ENCODE results near the gene ST6GALNAC2.

ST6GALNAC2 gene

GRCh38 chr17:76553178-76553908 is 32.3 kb downstream of the ST6GALNAC2 start:
- DNase-seq, result no peak

GRCh38 chr17:76551685-76552084 is 34.0 kb downstream of the ST6GALNAC2 start:
- DNase-seq, result no peak

DNA sequence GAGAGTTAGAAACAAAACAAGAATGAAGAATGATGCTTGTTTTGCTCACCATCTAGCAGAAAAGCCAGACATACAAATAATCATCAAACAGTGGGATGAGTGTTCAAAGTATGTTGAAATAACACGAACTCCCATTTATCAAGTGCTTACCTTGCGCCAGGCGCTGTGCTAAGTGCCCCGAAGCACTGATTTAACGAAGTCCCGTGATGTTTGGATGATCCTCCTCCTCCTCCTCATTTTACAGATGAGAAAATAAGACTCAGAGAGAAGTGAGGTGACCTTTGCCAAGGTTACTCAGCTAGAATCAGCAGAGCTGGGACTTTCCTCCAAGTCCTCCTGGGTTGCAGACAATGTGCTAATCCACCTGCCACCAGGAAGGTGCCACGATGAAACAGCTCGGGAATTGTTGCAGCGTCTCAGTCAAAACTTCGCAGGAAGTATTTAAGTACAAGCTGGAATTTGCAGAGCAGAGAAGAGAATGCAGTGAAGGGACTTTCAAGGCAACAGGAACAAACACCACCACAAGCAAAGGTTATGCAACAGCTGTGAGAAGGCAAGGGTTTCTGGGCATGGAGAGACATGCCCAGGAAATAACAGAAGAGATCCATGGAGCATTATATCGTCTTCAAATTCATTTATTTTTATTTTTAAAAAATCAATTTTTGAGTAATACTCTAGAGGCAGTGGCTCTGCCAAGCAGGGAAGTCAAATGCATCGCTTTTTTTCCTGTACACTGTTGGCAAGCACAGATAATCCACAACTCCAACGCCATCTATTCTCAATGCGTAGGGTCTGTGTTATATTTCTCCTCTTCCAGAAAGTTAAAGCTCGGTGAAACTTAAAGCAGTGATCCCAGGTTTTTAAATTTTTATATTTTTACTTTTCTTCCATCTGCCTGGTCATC is 34.7 kb downstream of the ST6GALNAC2 start:
- peak; percentile 75 for DNase-seq

GRCh38 chr17:76549539-76549938 is 36.1 kb downstream of the ST6GALNAC2 start:
- no peak for DNase-seq

- no peak for DNase-seq
These were observed 36.5 kb downstream of the ST6GALNAC2 start for GRCh38 chr17:76549215-76549518.

DNA sequence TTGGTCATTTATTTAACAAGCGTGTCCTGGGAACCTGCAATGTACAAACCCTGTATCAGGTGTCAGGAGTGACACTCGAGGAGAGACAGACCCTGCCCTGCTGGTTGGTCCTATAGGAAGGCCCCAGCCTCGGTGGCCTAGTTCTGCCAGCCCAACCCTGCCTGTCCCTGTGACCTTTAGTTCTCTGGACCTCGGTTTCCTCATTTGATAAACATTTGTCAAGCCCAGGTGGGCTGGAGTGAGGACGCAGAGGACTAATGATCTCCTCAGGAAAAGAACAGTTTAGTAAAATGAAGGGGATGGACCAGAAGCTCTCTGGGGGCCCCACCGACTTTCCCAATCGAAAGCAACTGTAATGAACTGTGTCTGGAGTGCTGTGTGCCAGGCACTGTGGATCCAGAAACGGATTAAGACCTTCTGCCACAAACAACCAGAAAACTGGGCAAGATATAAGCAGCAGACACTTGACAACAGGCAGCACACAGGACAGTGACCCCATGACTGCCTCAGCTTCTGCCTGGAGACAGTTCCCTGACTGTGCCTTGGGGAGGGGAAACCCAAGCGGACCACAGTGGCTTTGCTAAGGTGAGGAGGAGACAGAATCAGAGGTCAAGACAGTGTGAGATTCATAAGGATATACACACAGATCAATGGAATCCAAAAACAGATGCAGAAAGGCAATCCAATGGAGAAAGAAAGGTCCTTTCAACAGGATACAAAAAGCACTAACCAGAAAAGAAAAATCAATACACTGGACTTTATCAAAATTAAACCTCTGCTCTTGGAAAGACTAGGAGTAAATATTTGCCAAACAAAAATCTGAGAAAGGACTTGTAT is 37.1 kb downstream of the ST6GALNAC2 start:
- DNase-seq, result no peak

DNA sequence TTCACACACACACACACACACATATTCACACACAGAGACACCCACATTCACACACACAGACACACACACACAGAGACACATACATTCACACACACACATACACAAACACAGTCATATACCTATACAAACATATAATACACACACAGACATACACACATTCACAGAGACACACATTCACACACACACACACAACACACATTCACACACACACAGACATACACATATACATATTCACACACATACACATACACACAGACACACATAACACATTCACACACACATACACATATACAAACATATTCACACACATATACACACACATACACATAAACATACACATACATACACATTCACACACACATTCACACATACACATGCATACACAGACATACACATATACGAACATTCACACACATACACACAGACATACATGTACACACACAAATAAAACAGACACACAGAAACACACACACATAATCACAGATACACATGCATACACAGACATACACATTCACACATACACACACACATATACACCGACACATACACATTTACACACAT is 37.9 kb downstream of the ST6GALNAC2 start:
- DNase-seq, result no peak

DNA sequence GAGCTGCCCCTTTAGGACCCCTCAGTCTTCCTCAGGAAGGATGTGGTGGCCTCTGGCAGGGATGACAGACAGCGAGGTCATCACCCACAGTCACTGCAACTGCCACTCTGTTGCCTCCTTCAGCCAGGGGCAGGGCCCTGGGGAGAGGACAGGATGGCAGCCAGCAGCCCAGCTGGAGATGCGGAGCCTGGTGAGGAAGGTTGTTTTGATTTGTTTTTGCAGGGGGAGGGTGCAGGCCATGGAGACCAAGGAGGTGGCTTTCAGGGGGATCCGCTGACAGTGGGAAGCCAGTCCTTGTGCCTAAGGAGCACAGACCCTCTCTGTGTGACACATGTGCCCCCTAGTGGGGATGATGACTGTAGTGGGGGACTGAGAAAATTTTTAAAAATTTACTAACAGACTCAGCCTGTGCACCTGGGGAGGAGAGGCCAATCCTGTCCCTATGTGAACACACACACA is 38.4 kb downstream of the ST6GALNAC2 start:
- DNase-seq, result peak; percentile 51 to 60

DNA sequence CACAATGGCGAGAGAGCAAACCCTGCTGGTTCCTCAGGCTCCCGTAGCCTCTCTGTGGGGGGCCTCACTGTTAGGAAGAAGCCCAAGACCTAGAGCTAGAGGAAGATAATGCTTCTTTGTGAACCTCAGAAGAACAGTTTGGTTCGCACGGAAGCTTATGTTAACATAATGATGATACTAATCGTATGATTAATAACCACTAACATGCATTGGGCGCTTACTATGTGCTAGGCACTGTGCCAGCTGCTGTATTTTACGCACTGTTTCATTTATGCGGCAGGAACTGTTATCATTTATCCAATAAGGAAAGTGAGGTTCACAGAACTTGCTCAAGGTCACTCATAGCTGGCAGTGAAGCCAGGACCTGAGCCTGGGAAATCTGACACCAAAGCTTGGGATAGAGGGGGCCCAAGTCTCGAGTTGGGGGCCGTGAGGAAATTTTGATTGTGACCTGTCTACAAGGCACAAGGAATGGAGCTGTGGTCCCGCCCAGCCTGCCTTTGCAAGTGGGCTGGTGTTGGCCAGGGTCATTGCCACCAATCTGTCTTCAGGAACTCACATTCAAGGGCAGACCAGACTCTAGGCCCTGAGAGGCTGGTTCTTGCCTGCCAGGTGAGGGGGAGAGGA is 39.0 kb downstream of the ST6GALNAC2 start:
- no peak for DNase-seq

DNA sequence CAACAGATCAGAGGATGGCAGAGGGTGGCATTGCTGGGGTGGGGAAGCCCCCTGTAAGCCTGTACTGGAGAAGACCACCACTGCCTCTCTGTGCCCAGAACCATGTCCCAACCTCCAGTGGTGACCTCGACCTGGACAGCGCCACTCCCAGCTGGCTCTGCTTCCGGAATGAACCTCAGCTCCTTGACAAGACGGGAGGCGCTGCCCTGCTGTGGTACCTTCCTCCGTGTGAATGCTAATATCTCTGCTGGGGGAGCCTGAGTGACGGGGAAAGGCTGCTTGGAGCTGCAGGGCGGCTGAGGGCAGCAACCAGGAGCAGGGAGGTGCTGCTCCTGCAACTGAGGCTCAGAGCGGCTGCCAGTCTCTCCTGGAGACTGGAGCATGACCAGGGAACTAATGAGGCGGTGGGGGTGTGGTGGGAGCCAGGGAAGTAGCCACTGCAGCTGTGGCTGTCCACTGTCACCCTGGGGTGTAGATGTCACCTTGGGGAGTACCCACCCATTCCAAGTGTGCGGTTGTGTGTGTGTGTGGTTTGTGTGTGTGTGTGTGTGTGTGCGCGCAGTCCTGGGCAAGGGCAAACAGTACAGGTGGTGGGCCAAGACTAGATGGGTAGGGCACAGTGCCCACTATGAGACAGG is 39.6 kb downstream of the ST6GALNAC2 start:
- DNase-seq, result no peak

DNA sequence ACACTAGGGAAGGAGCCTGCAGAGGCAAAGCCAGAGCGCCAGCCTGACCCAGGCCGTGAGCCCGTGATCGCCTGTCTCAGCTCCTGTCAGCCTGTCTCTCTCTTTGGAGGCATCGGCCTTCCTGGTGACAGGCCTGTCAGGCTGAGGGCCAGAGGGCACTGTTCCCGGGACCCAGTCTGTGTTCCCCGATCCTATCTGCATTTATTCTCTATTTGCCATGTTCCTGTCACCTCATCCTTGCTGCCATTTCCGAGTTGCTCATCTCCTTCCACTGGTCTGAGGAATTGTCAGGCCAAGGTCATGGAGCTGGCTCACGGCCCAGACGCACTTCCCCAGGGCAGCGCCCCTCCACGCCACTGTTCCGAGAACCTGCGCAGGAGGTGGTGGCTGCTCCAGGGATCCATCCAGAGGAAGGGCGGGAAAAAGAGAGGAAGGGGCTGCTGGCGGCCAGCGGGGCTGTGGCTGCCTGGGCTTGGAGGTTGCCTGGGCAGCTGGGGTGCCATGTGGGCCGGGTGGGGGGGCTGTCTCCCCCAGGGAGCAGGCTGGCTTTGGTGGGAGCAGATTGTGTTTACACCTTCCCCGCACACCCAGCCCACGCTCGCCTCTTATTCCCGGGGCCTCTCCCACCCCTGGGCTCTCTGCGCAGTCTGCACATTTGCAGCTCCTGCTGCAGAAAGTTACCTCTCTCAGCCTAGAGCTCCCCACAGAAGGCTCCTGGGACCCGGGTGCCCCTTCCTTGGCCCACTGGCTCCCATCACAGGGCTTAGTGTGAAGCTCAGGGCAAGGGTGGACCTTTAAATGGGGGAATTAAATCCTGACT is 40.9 kb downstream of the ST6GALNAC2 start:
- DNase-seq, result no peak

- DNase-seq, result no peak
These were observed 41.7 kb downstream of the ST6GALNAC2 start for GRCh38 chr17:76543826-76544545.

GRCh38 chr17:76543482-76543825 is 42.2 kb downstream of the ST6GALNAC2 start:
- DNase-seq, result no peak

GRCh38 chr17:76542984-76543383 is 42.7 kb downstream of the ST6GALNAC2 start:
- no peak for DNase-seq

GRCh38 chr17:76542566-76542971 is 43.1 kb downstream of the ST6GALNAC2 start:
- no peak for DNase-seq

GRCh38 chr17:76541739-76542454 is 43.8 kb downstream of the ST6GALNAC2 start:
- no peak for DNase-seq

- DNase-seq, result no peak
These were observed 45.0 kb downstream of the ST6GALNAC2 start for GRCh38 chr17:76540381-76541300.

DNA sequence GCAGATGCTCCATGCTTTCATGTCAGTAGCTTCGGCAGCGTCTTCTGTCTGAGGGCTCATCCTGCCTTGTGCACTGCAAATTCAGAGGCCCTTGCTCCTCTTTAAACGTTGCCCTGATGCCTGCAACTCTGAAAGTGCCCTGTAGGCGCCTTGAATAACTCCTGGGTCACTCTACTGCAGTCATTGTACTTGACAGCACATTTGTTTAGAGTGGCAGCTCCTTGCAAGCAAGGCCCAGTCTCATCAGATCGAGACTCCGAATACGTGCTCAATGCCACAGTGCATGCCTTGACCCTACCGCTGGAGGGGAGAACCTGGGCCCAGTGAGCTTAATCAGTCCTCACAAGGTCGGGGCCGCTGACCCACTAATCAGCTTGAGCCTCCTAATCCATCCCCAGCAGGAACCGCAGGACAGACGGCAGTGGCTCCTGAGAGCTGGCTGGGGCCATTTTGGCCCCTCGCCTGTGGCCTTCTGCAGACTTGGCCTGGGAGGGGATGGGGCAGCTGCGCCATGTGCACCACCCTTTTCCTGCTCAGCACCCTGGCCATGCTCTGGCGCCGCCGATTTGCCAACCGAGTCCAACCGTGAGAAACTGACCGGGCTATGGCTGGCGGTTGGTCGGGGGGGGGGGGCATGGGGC is 45.9 kb downstream of the ST6GALNAC2 start, which contains the start of gene PRCD:
Gene PRCD, plus strand, starts transcription at position 414 of the 641 bp plus-strand sequence. Its CDS starts 98 bp downstream, at position 512.
- no peak for DNase-seq

Data from AML-193 (cell line).